GM21360 (cell line): ENCODE results near the gene HSPG2.

Experiments used
- ATAC-seq: cut with Tn5 transposase; IDR thresholded peaks from one replicate; pipeline ENCODE4 v1.9.1; 2021; ENCODE audit warnings: mild to moderate bottlenecking, moderate library complexity; ENCODE audit not compliant: unreplicated experiment

Gene HSPG2

DNA sequence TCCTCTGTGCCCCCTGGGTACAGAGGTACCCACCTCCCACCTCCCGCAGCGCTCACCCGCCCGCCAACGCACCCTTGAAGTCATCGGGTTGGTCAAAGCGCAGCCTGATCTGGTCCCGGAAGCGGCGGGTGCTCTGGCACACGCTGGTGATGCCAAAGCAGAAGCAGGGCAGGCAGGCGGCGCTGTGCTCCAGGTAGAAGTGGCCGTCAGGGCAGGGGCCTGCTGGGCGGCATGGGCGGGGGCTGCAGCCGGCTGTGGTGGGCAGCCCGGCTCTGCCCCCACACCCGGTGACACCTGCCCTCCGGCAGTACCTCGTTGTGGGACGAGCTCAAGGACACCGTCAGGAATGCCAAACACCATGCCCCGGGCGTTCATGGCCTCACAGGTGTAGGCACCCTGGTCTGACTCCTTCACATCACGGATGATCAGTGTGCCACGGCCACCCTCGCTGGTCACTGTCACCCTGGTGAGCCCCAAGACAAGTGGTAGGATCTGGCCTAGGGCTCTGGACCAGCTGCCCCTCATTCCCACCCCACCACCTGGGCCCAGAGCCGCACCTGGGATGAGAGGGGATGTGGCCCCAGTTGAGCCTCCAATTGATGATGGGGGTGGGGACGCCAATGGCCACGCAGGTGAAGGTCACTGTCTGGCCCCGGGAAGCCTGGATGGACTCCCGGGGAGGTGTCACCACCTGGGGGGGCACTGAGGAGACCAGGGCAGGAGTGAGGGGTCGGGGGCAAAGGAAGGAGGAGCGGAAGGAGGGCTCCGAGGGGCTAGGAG is 52.5 kb downstream of the HSPG2 start:
- no peak for ATAC-seq

DNA sequence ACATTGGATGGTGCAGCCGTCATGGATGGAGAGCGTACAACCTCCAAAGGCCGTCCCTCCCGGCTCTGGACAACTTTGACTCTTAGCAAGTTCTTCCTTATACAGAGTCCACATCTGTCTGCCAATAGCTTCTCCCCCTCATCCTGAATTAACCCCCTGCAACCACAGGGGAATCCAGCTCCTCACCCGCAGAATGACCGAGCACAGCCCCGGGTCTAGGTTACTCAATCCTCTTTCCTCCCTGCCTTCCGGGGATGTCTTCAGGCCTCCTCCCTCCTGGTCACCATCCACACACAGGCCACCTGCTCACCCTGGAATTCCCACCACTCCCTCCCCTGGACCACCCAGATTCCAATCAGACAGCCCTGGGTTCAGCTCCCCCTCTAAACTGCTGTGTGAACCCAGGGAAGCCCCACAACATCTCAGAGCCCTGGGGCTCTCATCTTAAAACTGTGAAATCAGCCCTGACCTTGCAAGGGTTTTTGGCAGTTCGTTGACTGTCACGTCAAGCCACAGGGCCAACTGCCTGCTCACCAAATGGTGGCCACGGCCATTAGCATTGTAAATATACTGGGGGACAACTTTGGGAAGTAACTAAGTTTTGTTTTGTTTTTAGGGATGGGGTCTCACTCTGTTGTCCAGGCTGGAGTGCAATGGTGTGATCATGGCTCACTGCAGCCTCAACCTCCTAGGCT is 54.2 kb downstream of the HSPG2 start:
- ATAC-seq = no peak

DNA sequence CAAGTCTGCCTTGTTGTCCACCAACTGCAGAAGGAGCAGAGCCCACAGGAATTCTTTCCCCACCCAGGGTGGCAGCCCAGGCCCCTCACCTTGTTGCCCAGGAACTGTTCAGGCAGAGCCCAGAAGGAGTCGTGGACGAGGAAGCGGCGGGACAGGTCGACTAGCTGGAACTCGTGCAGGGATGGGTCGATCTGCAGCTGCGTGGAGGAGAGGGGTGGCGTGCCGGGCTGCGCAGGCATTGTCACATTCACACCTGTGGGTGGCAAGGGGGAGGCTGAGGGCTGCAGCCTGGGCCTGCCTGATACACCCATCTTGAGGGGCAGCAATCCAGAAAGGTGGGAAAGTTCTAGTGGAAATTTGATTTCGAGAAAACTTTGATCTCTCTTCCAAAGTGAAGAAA is 55.9 kb downstream of the HSPG2 start:
- ATAC-seq = no peak

DNA sequence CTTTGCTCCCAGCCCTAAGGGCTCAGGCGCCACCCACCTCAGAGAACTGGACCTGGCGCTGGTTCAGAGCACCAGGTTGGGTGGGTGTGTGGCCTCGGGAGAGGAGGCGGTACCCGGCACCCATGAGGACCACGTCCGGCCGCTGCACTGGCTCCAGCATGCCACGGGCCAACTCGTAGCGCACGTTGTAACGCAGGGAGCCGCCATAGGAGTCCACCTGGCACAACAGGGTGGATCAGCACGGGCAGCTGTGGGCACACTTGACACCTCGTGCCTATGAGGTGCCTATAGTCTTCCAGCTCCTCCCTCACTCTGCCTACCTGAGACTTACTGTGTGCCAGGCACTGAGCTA is 56.5 kb downstream of the HSPG2 start:
- no peak for ATAC-seq

DNA sequence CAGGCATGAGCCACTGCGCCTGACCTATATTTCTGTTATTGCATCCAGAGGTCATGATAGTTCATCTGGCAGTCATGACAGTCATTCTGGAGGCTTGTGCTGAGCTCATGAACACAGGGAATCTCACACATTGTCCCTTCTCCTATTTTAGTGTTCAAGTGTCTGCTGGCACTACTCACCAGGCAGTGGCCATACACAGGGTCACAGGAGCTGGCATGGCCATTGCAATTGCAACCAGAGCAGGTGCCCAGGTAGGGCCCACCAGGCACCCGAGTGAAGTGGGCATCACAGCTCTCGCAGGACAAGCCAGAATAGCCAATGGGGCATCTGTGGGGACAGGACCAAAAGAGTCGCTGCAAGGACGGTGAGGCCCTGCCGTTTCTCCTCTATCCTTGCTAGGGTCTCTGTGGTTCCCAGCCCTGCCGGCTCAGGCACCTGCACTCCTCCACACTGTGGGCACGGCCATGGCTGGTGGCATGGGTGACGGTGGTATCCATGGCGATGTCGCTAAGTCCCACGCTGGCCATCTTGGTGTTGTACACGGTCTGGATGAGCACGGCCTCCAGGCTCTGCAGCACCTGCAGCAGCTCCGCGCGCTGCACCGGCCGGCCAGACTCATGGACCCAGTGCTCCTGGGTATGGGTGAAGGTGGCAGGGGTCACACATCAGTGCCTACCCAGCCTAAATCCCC is 57.0 kb downstream of the HSPG2 start:
- ATAC-seq = no peak

DNA sequence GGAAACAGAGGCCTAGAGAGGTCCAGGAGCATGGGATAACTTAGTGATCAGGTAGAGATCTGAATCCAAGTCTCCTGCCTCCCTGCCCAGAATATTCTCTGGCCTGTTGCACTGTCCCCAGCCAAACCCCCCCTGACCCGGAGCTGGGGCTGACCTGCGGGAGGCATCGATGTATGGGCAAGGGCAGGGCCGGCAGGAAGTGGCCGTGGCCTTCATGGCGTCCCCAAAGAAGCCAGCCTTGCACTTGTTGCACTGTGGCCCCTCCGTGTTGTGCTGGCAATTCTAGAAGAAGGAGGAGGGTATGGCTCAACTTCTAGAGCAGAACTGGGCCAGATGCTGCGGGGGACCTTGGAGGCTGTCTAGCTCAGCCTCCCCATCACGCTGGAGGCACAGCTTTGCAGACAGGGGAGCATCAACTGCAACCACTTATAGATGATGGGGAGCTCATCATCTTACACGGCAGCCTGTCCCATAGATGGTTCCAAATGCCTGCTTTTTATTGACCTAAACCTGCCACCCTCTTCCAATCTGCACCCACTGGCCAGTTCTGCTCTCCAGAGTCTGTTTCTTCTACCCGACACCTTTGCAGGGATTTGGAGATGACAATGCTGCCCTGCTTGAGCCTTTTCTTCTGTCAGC is 58.2 kb downstream of the HSPG2 start:
- ATAC-seq = no peak

DNA sequence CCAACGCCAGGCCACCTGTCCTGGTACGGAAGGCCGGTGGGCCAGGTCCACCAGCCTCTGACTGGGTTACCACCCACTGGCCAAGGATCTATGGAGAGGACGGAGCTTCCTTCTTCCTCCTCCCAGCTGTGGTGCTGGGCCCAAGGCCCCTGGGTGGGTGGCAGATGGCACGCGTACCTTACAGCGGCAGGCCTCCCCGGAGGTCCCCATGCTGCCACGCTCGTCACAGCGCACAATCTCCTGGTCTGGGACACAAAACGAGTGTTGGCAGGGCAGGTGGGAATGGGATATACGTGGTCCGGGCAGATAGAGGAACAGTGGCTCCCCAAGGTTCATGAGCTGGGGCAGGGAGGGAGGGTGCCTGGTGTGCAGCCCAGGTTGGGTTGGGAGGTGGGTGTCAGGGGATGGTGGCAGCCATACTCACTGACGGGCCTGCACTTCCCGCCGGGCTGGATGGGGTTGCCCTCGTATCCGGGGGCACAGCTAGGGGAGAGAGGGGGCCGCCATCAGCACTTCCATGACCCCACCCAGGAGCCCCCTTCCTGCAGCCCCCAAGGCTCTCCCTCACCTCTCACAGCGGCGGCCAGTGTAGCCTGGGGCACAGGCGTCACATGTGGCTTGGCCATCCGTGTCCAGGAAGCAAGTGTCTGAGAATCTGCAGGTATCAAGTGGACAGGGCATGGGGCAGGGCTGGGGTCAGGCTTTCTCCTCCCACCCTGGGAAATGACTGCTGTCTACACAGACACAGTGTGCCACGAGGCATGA is 58.9 kb downstream of the HSPG2 start:
- ATAC-seq = no peak

DNA sequence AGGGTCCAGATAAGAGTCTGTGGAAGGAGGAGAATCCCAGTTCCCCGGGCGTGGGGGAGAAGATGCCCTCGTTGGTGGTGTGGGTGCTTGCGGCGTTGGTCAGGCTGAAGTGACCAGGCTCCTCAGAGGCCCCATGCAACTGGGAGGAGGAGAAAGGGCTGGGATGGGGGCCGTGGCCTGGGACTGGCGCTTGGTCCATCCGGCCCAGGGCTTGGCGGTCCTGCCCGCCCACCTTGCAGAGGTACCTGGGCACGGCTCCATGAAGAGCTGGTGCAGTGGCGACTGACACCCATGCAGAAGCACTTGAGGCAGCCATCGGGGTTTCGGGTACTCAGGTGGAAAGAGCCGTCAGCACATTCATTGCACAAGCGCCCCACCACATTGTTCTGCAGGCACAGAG is 60.8 kb downstream of the HSPG2 start:
- no peak for ATAC-seq

DNA sequence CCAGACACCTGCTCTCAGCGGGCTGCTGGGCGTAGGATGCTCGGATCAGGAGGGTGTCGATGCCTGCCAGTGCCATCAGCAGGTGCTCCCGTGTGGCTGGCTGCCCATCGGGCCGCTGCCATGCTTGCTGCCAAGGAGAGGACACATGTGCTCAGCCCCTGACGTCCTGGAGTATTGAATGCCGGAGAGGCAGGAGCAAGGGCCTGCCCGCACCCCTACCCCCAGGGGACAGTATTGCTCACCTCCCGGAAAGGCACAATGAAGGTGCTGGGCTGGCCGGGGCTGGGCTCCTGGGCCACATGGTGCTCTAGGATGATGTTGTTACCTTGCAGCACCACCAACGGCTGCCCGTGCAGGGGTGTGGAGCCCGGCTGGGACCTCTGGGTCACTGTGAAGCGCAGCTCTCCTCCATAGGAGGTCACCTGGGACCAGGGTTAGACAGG is 61.5 kb downstream of the HSPG2 start:
- ATAC-seq = no peak

DNA sequence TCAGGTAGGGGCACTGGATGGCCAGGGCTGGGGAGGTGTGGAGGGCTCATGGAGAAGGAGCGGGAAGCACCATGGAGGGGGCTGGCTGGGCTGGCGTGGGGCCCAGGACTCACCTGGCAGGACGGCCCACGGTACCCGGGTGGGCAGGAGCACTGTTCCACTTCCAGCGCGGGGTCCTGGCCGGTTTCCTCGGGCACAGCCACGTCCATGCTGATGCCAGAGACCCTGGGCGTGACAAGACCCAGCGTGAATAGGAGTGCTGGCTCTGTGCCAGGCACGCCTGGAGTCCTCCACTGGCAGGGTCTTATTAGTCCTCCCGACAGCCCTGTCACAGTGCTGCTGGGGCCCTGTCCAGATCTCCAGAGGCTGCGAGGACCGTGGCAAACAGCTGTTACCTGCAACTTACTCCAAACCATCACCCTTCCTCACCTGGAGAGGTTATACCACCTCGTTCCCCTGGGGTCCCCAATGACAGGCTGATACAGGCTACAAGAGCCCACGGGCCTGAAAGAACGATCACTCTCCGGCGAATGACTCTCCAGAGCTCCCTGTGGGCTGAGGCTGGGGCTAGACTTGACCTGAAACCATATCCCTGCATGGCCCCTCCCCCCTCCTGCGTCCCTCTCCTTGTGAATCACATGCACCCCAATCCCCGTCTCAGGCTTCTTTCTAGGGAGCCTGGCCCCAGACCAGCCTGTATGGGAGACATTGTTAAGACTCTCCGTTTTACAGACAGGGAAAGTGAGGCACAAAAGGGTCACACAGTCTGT is 62.1 kb downstream of the HSPG2 start:
- ATAC-seq = no peak

DNA sequence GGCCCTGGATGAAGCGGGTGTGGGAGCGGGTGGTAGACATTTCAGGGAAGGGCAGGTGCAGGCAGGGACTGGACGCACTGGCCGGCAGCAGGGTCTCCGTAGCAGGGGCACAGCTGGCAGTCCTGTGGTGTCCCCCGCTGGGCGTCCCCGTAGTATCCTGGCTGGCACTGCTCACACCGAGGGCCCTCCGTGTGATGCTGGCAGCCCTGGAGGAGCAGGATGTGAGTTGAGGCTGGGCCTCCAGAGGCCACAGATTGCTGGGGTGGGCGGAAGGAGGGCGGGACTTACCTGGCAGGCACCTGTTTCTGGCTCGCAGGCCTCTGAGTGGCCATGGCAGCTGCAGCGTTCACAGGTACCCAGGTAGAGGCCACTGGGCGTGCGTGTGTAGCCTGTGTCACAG is 62.8 kb downstream of the HSPG2 start:
- ATAC-seq = no peak

DNA sequence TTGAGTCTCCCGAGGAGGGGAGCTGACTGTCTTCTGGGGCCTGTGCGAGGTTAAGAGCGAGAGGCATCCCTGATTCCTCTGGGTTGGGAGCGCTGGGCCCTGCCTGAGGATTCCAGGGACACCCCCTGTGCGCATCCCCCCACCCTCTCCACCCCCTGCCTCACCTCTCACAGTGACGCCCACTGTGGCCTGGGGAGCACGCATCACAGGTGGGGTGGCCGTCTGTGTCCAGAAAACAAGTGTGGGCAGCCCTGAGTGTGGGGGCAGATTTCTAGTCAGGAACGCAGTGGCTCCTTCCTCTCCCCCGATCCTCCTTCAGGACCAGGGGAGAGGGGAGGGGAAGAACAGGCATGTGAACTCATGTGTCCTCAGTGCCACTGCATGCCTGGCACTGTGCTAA is 63.3 kb downstream of the HSPG2 start:
- no peak for ATAC-seq

DNA sequence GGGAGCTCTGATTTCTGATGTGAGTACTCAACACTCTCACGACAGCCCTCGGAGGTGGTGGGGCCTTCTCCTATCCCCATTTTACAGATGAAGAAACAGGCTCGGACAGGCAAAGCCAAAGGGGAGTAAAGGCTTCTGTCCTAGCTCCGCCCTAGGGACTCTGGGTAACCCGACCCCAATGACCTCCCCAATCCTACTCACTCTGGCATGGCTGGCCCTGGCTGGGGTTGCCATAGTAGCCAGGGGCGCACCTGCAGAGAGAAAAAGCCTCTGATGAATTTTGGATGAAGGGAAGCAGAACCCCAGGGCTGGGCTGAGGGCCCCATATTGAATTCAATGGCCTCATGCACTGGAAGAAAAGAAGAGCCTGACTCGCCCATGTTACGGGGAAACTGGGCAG is 63.9 kb downstream of the HSPG2 start:
- ATAC-seq = no peak

DNA sequence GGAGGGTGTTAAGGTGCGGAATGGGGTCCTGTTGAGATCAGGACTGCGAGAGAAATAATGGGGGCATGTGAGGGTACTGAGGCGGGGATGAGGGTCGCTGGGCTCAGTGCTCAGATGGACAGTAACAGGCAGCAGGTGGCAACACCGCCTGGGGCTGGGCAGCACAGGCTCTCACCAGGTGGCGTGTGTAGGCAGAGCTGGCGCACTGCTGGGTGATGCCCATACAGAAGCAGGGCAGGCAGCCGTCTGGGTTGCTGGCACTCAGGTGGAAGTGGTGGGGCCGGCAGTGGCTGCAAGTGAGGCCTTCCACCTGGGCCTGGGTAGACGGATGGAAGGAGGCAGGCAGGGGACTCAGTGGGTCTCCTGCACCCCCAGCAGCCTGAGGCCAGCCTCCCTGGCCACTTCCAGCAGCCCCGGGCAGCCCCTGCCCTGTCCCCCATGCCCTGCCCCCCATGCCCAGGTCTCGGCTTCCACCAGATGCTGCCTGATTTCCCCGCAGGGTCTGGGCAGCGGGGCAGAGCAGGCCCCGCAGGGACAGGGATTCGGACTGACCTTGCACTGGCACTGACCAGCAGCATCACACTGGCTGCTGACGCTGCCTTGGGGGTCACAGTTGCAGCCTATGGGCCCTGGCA is 64.5 kb downstream of the HSPG2 start:
- no peak for ATAC-seq

DNA sequence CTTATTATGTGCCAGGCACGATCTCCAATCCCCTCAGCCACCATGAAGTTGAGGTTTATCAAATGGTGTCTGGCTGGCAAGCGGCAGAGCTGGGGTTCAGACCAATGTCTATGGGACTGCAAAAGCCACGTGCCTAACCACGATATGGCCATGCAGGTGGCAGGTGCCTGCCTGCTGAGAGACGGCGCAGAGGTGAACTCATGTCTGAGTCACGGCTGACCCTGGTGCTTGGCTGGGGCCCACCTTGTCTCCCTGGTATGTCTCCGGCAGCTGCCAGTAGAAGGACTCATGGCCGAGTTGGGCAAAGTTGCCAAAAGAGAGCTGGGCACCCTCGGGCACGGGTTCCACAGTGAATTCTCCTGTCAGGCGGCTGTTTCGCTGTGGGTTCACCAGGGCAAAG is 65.2 kb downstream of the HSPG2 start:
- no peak for ATAC-seq

DNA sequence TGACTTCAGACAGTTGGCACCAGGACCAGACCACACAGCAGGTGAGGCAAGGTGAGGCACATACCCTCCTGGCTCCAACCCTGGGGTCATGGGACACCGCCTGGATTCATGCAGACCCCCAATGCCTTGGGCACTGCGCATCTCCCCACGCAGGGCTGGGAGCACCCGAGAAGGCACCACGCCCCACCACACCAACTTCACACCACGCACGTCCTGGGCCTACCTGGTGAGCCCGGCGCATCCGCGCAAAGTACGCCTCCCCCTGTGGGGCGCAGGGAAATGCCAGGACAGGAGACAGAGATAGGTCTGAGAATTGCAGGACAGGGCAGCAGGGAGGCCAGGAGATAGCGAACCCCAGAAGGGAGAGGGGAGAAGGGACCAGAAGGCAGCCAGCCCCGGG is 66.5 kb downstream of the HSPG2 start:
- ATAC-seq = no peak

DNA sequence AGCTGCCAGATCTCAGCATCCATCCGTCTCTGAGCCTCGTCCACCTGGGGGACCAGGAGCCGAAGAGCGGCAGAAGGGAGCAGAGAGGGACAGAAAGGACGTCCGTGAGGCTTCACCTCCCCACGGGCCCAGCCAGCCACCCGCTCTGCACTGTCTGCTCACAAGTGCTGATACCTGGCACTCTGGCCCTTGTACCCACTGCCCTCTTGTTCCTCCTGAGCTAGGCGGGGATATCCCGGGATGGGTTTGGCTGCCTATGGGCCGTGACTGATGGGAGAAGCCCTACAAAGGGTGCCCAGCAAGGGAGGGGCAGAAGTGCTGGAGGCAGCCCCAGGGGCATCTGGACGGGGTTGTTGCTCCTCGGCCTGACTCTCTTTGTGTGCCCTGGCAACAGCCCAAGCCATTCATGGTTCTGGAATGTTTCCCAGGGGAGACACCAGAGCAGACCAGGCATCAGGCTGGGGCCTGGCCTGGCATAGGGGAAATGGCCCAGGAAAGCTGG is 67.4 kb downstream of the HSPG2 start:
- ATAC-seq = no peak

DNA sequence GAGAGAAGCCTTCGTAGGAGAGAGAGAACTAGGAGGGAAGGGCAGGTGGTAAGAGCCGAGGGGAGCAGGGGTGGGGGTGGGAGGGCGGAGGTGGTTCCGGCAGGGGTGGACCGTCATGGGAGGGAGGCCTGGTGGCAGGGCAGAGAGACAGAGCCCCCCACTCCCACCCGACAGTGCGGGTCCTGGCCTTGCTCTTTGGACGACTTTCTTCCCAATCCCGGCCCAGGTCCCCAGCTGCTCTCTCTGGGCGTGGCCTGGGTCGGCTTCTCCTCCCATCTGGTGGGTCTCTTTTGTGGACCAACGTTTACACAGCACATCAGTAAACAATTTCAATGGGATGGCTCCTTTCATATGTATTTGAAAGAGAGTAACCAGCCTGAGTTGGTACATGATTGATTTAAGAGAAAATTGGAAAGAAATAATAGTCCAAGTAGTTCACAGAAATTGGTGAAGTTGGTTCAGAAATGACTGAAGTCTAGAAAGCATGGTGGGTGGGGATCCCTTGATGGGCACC is 68.1 kb downstream of the HSPG2 start:
- ATAC-seq = no peak

DNA sequence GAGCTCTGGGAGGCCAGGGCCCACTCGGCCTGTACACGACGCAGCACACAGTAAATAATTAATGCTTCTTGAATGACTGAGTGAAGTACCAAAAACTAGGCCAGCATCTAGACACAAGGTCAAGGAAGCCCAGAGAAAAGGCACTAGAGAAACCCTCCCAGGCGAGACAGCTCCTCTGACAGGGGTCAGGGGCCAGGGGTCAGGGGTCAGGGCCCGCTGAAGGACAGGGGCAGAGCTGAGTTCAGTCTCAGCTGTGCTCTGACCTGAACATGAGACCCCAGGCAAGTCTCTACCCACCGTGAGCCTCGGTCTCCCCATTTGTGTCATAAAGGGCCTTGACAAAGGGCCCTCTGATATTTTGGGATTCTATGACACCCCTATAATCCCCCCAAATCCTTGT is 68.6 kb downstream of the HSPG2 start:
- no peak for ATAC-seq
